SHP77 (cell line): ENCODE results near the gene ARID5A.
"Not testable (repeated sequence)": the region's sequence is repeated elsewhere in the genome, so short reads cannot be mapped to it uniquely, and the experiment has no call there.

ENCODE experiments used
- DNase-seq, 2 experiments: peaks; one replicate each; lab custom pipeline; 2025; lab: John Stamatoyannopoulos, UW

The ARID5A gene

DNA sequence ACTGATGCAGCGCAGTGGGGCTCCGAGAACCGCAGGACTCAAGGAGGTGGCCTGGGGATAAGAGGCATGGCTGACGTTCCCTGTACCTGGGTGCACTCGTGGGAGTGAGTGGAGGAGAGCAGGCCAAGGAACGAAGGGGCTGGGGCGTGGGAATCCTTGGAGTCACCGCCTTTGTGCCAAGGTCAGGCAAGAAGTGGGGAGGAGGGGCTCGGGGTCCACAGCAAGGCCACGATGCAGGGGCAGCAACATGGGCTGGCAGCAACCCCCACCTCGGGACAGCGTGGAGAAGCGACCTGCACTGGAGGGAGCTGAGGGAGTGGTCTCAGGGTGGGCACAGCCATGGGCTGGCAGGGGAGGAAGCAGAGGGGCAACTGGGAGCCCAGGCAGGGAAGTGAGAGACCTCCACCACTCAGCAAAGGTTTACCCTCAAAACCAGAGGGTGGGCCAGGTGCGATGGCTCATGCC lies 18.6 kb downstream of the ARID5A start:
- no peak for DNase-seq

DNA sequence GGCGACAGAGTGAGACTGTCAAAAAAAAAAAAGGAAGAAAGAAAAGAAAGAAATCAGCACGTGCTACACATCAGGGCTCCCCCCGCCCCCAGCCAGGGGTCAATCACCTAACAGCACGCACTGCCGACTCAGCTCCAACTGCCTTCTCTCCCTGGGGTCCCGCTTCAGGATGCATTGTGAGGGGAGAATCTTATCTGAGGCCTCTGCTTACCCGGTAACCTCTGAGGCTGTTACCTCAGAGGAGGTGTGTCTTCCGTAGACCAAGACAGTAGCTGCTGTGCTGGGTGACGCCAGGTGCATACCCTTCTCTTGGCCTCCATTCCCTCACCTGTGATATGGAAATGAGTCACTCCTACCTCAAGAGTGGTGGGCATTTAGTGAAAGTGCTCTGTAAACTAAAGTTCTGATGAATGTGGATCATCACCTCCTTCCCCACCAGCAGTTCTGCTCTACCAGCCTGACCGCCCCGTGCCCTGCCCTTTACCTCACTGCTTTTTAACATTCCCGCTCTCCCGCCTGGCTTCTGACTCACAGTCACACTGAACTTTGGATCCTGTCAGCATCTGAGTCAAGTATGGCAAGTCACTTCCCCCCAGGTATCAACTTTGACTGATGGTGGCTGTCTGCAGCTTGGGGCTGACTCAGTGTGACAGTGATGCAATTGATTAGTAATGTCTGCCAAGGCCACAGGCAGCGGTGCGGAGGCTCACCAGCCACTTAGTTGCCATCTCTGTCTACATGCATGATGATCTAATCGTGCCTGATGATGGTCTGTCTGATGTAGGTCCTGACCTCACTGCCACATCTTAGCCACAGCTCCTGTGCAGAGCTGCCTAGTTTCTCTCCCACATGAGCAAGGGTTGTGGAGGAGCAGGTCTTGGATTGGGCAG lies 20.1 kb downstream of the ARID5A start:
- DNase-seq, result no peak

DNA sequence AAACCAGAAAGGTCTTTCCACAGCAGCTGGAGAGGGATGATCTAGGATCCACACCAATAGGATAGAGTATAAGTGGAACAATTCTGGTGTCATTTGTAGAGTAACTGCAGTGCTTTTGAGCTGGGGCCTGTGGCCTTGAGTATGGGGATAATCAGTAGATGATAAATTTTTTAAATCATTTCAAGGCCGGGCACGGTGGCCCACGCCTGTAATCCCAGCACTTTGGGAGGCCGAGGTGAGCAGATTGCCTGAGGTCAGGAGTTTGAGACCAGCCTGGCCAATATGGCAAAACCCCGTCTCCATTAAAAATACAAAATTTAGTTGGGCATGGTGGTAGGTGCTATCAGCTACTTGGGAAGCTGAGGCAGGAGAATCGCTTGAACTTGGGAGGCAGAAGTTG lies 20.9 kb downstream of the ARID5A start:
- DNase-seq, result not testable (repeated sequence)

DNA sequence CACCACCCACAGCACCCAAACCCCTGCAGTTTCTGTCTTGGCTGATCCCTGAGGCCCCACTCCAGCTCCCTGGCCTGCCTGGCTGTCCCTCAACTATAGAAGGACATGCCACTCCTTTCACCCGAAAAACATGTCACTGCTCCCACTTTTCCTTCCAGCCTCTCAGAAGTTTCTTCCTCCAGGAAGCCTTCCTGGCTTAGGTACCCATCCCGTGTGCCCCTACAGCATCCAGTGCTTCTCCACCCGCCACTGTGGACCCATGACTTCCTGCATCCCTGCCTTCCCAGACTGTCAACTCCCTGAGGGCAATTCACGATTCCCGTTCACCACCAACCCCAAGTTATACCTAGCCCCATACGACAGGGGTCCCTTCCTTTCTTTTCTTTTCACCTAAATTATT lies 21.5 kb downstream of the ARID5A start:
- DNase-seq, result no peak

DNA sequence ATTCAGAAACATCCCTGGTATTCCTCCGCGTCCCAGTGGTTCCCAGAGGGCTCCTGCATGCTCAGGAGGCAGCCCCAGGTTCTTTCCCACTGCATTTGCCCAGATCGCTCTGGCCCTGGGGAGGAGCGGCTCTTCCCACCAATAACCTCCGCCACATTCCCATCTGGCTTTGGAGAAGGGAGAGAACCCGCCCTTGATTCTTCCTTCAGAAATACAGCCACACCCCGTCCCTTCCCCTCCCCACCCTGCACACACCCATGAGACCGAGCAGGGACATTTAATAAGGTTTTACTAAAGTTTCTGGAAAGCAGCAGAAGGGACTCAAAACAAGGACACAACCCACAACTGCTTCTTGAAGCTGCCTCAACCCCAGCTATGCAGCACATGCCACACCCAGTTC lies 21.9 kb downstream of the ARID5A start:
- DNase-seq, result no peak

DNA sequence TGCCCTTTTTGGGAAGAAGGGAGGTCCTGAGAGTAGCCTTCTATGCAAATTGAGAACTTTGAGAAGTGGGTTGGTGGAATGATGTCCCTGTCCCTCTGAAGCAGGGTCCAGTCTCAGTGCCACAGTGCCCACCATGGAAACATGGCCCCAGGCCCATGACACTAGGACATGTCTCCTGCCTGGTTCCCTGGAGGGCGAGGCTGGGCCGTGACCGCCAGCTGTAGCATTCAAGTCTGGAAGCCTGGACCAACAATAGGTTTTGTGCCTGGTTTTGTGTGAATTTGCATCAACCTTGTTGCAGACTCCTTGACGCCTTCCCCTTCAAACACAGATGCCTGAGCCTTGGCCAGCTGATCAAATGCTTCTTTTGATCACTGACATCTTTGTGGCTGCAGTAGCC lies 27.5 kb downstream of the ARID5A start:
- no peak for DNase-seq

DNA sequence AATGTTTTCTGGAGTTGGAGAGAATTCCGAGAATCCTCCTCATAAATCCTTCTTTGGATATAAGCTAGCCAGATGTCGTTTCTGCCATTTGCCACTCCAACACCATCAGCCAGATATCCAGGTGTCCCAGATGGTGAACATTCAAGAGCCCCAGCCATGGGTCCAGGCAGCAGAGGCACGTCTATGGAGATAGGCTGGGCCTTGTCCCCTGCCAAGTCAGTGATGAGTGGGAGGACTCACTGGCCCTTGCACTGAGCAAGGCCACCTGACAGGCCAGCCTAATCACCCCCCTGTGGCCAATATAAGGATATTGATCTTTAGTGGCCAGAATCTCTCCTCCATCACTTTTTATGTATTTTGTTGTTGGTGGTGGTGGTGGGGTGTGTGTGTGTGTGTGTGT lies 28.0 kb downstream of the ARID5A start:
- no peak for DNase-seq

DNA sequence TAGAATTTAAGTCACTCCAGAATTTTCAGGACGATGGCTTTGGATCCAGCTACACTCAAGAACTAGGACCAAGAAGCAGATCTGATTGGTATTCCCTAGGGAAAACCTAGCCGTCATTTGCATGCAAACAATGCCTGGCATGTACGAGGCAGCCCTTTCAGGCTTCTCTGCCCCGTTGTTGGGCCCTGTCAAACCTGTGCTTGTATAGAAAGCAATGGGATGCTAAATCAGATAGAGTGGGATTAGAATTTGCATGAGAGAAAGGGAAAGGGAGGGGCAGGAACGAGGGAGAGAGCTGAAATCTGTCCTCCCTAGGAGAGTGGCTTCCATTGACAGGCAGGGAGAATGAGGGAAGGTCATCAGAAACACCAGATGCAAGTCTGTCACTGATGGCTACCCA lies 28.6 kb downstream of the ARID5A start:
- DNase-seq, result no peak

DNA sequence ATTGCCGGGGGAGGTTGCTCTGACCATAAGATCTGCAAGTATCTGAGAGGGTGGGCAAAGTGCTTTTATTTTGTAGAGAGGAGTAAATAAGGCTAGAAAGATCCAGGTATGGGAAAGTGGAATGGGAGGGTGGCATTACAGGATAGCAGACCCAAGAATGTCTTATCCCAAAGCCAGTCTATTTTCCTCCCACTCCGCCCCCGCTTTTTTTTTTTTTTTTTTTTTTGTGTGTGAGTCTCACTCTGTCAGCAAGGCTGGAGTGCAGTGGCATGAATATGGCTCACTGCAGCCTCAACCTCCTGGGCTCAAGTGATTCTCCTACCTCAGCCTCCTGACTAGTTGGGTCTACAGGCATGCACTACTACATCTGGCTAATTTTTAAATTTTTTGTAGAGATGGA lies 31.5 kb downstream of the ARID5A start:
- no peak for DNase-seq

DNA sequence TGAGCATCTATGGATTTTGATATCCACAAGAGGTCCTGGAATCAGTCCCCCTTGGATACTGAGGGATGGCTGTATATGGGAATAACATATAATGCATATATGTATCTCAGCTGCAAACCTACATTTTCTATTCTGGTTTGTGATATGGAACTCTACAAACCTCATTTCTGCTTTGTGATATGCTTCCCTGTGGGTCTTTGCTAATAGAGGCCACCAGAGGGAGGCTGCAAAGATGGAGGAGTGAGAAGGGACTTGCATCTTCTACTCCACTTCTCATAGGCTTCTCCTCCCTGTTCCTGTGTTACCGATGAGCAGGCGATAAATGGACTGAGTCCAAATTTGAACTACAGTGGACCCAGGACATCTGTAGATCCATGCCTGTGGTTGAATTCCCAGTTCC lies 37.8 kb downstream of the ARID5A start:
- no peak for DNase-seq

DNA sequence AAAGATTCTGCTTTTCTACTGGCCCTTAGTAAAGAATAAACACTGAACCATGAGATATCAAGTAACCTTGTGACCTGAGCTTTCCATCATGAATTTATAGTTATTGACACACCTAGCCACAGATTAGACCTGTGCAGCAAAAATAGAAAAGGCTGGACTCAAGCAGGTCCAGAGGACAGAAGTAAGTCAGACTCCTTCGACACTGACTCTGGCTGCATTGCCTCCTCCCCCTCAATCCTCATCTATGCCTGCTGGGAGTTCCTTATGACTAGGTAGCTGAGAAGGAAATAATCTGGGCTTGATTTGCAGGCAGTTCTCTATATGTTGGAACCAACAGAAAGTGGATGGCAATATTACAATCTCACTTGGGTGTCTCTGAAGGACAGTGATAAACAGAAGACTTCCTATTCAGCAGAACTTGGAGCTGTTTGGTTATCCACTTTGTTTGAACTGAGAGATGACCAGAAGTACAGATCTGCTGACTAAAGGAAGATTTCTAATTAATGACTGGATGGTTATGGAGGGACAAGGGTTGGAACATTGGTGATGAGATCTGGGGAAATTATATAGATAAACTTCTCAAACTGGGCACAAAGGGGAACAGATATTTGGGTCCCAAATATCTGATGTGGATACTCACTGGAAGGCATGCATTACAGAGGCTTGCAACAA lies 39.4 kb downstream of the ARID5A start:
- no peak for DNase-seq

DNA sequence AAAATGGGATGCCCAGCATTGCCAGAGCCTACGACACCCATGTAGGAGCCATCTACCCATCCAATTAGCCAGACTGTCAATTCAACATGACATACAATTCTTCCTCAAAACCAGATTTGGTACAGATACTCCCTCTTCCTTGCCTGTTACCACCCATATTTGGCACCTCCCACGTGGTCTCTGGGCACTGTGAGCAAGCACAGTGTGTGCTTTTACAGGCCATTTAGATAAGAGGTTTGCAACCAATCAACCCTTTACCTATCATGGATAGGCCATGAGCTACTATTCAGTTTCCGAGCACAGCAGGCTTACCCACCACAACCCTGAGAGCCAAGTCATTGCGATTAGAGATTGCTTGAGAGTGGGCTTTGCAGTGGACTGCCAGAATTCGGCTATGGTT lies 40.9 kb downstream of the ARID5A start:
- DNase-seq, result no peak

DNA sequence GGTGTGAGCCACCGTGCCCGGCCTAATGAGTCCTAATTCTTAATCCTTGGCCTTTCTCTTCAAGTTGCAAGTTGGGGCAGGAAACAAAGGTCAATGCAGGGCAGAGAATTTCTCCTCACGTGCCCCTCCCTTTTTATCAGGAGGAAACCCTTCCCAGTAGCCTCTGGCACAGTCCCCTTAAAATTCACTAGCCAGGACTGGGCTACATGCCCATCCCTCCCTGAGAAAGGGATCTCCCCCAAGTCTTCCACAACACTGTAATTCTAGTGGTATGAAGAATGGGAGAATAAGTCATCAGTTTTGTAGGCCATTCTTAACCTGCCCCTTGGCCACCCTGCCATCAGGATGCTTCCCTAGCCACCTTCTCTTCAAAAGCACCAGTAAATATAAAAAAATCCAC lies 42.2 kb downstream of the ARID5A start:
- DNase-seq, result no peak

DNA sequence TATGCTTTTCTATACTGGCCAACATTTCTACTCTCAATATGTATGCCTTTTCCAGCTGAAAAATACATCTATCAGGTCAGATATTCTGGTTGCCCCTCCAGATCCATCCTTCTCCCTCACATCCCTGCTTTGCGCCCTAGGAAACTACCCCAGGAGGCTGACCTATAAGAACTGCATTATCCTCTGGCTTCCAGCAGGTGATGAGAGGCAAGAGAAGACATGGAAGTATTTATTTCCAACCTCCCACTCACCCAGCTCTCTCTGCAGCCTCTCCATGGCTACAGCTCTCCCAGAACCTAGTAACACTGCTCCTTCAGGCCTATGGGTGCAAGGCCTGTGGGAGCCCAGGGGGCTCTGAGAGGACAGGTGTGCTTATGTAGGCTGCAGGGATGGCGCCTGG lies 42.9 kb downstream of the ARID5A start:
- DNase-seq, result no peak

DNA sequence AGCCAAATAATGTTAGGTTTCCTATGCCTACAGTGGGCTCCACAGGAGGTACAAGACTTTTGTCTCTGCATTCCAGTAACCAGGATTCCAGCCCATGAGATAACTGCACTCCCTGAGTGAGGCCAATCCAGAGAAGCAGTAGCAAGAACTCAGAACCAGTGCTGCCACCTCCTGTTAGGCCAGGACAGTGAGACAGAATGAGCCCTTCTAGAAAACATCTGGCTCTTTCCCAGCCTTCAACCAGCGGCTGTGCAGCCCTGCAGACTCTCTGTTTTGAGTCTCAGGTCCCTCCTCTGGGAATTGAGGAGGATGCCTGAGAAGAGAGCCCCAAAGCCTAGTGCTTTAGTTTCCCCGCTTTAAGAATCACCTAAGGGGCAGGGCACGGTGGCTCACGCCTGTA lies 44.2 kb downstream of the ARID5A start:
- no peak for DNase-seq

DNA sequence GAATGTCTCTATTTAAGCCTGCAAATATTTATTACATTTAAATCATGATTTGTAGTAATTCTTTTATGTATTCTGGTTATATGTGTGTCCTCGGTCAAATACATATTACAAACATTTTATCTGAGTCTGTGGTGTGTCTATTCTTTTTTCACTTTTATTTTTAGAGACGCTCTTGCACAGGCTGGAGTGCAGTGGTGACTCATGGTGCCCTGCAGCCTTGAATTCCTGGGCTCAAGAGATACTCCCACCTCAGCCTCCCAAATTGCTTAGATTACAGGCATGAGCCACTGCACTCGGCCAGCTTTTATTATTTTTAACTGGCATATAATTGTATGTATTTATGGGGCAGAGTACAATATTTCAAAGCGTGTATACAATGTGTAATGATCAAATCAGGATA lies 47.5 kb downstream of the ARID5A start:
- DNase-seq, result no peak

DNA sequence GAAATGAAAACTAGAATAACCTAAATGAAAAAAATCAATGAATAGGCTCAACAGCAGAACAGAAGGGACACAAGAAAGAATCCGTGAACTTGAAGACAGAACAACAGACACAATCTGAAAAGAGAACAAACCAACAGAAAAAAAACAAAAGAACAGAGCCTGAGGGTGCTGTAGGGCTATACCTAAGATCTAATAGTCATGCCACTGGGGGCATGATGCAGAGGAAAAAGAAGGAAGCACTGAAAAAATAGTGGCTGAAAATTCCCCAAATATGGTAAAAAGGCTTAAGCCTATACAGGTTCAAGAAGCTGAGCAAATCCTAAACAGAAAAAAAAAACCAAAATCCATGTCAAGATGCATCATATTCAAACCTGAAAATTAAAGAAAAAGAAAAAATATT lies 51.3 kb downstream of the ARID5A start:
- DNase-seq, result no peak

DNA sequence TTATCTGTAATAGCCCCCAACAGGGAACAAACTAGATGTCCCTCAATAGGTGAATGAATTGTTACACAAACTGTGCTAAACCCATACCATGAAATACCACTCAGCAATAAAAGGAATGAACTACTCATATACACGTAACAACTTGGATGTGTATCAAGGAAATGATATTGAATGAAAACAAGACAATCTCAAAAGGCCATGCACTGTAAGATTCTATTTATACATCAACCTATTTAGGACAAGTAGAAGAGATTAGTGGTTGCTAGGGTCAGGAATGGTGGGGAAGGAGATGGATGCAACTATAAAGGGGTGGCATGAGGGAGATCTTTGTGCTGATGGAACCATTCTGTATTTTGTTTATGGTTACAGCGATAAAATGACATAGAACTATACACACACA lies 54.5 kb downstream of the ARID5A start:
- DNase-seq, result no peak

DNA sequence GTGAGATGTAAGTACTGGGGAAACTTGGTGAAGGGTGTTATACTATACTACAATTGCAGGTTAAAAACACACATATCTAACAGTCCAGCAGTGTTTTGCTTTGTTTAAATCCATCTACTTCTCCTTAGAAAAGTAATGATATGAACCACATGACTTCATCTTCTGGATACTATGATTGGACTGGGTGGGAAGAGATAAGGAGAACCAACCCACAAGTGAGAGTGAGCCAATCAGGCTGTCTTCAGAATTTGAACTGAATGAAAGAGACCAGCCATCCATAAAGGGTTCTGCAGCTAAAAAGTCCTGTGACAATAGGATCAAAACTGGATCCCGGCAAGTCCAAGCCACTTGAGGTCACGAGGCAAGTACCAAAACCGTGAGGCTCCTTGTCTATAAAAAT lies 54.9 kb downstream of the ARID5A start:
- DNase-seq, result no peak

DNA sequence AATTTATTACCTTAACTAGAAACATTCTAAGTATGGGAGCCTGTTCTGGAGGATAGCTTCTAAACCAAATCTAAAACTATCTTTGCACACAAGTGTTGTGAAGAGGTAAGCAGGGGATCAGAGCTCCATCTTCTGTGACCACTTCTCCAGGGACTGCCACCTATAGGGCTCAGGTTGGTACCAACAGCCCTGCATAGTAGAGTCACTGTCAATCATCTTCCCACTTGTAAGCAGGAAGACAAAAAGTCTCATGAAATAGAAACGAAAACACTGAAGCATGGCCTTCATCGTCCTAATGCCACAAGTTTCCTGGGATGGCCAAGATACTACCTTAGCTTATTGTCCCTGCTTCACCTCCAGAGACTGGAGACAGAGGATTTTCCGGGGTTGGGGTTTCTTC lies 57.7 kb downstream of the ARID5A start:
- no peak for DNase-seq

DNA sequence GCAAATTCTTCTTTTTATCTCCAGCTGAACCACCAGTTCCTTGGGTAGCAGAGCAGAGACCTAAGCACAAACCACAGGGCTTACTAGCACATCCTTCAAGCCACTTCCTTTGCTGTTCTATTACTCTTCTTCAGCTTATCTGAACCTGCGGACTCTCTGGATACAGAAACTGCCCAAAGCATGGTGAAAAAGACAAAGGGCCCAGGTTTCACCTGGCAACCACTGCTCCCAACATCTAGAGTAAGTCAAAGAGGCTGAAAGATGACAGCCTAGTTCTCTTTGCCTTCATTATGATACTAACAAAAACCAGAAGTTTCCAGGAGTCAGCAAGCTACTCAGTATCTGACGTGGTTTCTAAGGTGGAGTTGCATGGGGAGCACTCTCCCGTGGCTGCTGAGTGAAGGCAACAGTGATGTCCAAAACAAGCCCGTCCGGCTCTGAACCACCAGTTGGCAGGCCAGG lies 58.2 kb downstream of the ARID5A start:
- DNase-seq, result no peak

DNA sequence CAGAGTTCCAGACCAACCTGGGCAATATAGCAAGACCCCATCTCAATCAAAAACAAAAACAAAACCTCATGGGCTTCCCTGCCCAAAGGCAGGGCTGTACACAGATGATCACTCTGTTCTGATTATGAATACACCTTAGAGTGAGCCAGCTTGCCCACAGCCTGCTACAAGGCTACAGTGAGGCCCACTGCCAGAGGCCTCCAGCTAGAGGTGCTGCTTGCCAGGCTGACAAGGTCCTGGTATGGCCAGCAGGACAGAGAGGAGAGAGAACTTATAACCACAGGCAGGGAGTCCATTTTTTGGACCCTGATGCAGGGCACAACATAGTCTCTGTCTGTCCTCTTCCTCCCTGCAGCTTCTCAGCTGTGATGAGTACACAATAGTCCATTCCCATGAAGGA lies 60.0 kb downstream of the ARID5A start:
- no peak for DNase-seq

DNA sequence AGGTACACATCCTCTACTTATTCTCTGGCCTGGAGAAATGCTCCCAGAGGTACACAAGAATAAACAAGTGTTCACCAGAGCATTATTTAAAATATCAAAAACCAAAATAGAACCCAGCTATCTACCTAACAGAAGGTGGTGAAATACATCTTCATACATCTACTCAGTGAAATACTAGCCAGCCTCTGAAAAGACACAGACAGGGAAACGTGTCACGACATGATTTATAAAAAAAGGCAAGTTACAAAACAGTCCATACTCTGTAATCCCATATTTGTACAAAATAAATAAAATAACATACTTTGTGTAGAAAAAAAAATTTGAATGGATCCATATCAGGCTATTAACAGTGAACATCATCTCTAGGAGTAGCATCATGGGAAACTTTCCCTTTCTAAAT lies 63.4 kb downstream of the ARID5A start:
- no peak for DNase-seq
